Measurements from ENCODE around the gene BRPF3. TPM values are rescaled to one million over a fixed set of nuclear protein-coding genes. Genes with fewer than 3 reads are reported as not detected.

Gene BRPF3
- total RNA-seq, 1 donor from 2014 or later, result 32.0 TPM

- intact Hi-C loops (cut with DNase I), result no loop called here
Measured at GRCh38 chr6:36269834-36270705, 73.5 kb downstream of the BRPF3 start, which contains the start of gene PNPLA1. Gene PNPLA1 (plus strand): TSS chr6:36270060. CDS start chr6:36270460, 400 bp downstream.

GRCh38 chr6:36272234-36272633 is 75.7 kb downstream of the BRPF3 start:
- Histone ChIP-seq H3K9me3 (no peaks in the 10 kb centered on the region), H3K27me3 (ENCODE audit: low read depth) (peaks cover 27% of the 10 kb centered on the region), H3K4me3 (no peak overlapping the region), H3K36me3 (no peaks in the 10 kb centered on the region), H3K4me1 (no peaks in the 10 kb centered on the region), H3K27ac (no peak overlapping the region)
- intact Hi-C loops (cut with DNase I), result no loop called here
- no peak for TF ChIP-seq CTCF (IDR thresholded peaks at IDR 0.05)
- no peak for ATAC-seq
- DNase-seq, result no peak

More at GRCh38 chr6:36269834-36270705, 73.5 kb downstream of the BRPF3 start, which contains the start of gene PNPLA1:
- Histone ChIP-seq H3K27me3 (ENCODE audit: low read depth) (peaks cover 27% of the 10 kb centered on the region), H3K27ac (no peak within 1 kb of the TSS), H3K4me1 (no peaks in the 10 kb centered on the region), H3K4me3 (no peak within 1 kb of the TSS), H3K9me3 (peaks cover 8% of the 10 kb centered on the region), H3K36me3 (no peaks in the 10 kb centered on the region)
- DNase-seq (no peak), ATAC-seq (peak in 1 of 2 donors; percentile 11)
- TF ChIP-seq CTCF (IDR thresholded peaks at IDR 0.05), result no peak

GRCh38 chr6:36273067-36273466 is 76.5 kb downstream of the BRPF3 start:
- Histone ChIP-seq H3K27me3 (ENCODE audit: low read depth) (peaks cover 27% of the 10 kb centered on the region), H3K9me3 (no peaks in the 10 kb centered on the region), H3K36me3 (no peaks in the 10 kb centered on the region), H3K4me1 (no peaks in the 10 kb centered on the region), H3K4me3 (no peak overlapping the region), H3K27ac (no peak overlapping the region)
- ATAC-seq (no peak), DNase-seq (no peak)
- TF ChIP-seq CTCF (IDR thresholded peaks at IDR 0.05), result no peak
- intact Hi-C loops (cut with DNase I), result no loop called here

- no peak for TF ChIP-seq CTCF (IDR thresholded peaks at IDR 0.05)
- ATAC-seq (no peak), DNase-seq (no peak)
- no peak overlapping the region for H3K4me3 ChIP-seq
- peaks cover 27% of the 10 kb centered on the region for H3K27me3 ChIP-seq (ENCODE audit: low read depth)
- intact Hi-C loops (cut with DNase I), result no loop called here
- no peak overlapping the region for H3K27ac ChIP-seq
- H3K36me3 ChIP-seq, result no peaks in the 10 kb centered on the region
- no peaks in the 10 kb centered on the region for H3K9me3 ChIP-seq
- no peaks in the 10 kb centered on the region for H3K4me1 ChIP-seq
Measured at GRCh38 chr6:36273802-36274514, 77.4 kb downstream of the BRPF3 start.

- Histone ChIP-seq H3K4me3 (no peak overlapping the region), H3K9me3 (no peaks in the 10 kb centered on the region), H3K4me1 (no peaks in the 10 kb centered on the region), H3K27me3 (ENCODE audit: low read depth) (peaks cover 21% of the 10 kb centered on the region), H3K27ac (no peak overlapping the region), H3K36me3 (no peaks in the 10 kb centered on the region)
- intact Hi-C loops (cut with DNase I), result no loop called here
- DNase-seq, result no peak
- no peak for ATAC-seq
- TF ChIP-seq CTCF (IDR thresholded peaks at IDR 0.05), result no peak
Measured at GRCh38 chr6:36276581-36277536, 80.3 kb downstream of the BRPF3 start.

Data from lower lobe of right lung (tissue), 2 donors.